Lower leg skin (tissue), 3 donors: ENCODE data around the gene MYORG.
"Not testable (repeated sequence)": the region's sequence is repeated elsewhere in the genome, so short reads cannot be mapped to it uniquely, and the experiment has no call there.

ENCODE experiments used
- CTCF ChIP-seq, 3 donors: fragments of 450-650 bp; IDR thresholded peaks; one replicate each; pipeline ENCODE4 v1.5.1; 2016; ENCODE audit warnings: antibody characterized with exemption in 3 of 3, mild to moderate bottlenecking in 3 of 3, moderate library complexity in 2 of 3
- POLR2A ChIP-seq, 2 donors: fragments of 450-650 bp; IDR thresholded peaks; one replicate each; pipeline ENCODE4 v1.6.1; 2016 to 2017; ENCODE audit warnings: antibody characterized with exemption in 2 of 2, mild to moderate bottlenecking in 1 of 2, moderate library complexity in 1 of 2

GRCh38 chr9:34368796-34369195, 7.9 kb downstream of the MYORG start:
- TF ChIP-seq CTCF, POLR2A (IDR thresholded peaks at IDR 0.05): not testable (repeated sequence)
